ENCODE results near the gene GLTPD2.

The GLTPD2 gene

DNA sequence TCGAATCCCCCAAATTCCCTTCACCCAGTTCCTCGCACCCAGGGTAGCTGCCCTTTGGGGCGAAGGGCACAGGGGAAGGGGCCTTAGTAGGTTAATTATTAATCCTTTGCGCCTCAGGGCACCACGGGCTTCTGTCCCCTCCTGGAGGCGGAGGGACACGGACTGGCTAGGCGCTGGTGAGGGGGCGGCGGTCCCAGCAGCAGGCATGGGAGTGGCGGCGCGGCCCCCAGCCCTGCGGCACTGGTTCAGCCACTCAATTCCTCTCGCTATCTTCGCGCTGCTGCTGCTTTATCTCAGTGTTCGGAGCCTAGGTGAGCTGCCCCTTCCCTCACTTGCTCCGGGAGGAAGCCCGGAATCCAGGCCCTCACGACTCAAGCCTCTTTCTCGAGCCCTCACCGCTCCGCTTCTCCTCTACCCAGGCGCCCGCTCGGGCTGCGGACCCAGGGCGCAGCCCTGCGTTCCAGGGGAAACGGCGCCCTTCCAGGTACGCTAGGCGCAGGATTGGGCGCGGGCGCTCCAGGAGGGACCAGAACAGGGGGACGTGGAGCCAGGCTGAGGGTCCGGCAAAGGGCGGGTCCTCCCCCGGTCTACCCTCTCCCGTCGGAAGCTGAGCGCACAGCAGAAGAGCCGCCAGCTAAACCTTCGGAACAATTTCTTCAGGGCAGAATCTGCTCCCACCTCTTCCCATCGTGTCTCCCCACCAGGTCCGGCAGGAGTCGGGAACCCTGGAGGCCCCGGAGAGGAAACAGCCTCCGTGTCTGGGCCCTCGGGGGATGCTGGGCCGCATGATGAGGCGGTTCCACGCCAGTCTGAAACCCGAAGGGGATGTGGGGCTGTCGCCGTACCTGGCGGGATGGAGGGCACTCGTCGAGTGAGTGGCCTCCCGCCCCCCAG is at the start of gene GLTPD2:
Gene GLTPD2, plus strand, starts transcription at position 158 of the 894 bp plus-strand sequence. Its CDS starts 48 bp downstream, at position 206.
- no peak for DNase-seq

DNA sequence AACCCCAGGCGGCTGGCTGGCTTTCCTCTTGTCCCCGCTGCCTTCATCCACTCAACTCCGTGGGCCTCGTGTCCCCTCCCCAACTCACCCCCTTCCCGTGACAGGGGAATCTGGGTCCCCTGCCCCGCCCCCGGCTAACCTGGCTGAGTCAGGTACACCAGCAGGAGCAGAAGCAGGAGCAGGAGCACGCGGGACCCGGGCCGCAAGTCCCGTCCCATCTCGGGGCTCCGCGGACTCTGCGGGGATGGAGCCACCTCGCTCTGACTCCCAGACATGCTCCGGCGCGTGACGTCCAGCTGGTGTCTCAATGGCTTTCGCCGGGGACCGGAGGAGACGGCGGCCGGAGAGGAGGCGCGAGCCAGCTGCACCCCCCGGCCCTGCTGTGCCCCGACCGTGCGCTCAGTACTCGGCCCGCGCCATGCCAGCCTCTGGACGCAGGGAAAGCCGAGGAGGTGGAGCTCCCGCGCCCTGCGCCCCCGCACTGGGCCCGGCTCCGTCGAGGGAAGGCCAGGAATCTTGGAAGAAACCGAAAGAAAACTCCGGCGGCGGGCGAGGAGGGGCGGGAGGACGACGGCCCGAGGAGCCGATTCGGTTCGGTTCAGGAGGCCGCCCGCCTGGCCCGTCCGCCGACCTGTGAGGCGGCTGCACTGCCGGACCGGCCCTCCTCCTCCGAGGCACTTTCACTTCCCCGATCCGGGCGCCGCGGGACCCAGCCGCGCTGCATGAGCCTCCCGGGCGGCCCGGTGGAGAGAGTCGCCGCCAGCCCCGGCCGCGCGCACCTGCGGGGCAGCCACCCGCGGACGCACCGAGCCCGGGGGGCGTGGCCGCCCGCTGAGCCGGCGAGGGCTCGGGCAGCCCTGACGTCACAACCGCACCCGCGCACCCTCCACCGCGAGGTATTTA is 49.4 kb upstream of the GLTPD2 start, which contains the start of the genes CXCL16 and ZMYND15:
Gene CXCL16, minus strand, starts transcription at position 807 of the 903 bp plus-strand sequence. Its CDS starts 589 bp downstream, at position 218.
Gene ZMYND15, plus strand, starts transcription at position 712 of the 903 bp plus-strand sequence. CDS start 716 bp downstream, outside the sequence.
- peak; percentile 42 for DNase-seq

DNA sequence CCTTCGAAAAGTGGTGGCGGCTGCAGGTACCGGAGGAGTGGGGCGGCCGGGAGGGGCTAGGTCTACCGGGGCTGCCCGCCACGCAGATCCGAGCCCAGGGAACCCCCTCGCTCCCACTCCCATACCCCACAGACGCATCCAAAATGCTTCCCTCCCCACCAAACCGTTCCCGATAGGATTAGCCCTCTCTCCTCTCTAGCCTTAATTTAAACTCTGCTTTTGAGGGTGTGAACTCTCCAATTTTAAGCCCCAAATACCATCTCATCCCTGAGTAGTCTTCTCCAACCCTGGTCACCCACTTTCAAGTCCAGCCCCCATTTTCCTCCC is 48.8 kb upstream of the GLTPD2 start:
- no peak for DNase-seq

DNA sequence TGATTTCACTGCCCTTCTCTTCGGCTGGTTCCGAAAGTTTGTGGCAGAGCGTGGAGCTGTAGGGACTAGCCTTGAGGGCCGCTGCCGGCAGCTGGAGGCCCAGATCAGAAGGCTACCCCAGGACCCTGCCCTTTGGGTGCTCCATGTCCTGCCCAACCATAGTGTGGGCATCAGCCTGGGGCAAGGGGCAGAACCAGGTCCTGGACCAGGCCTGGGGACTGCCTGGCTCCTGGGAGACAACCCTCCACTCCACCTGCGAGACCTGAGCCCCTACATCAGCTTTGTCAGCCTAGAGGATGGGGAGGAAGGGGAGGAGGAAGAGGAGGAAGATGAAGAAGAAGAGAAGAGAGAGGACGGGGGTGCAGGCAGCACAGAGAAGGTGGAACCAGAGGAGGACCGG is 48.2 kb upstream of the GLTPD2 start:
- no peak for DNase-seq

DNA sequence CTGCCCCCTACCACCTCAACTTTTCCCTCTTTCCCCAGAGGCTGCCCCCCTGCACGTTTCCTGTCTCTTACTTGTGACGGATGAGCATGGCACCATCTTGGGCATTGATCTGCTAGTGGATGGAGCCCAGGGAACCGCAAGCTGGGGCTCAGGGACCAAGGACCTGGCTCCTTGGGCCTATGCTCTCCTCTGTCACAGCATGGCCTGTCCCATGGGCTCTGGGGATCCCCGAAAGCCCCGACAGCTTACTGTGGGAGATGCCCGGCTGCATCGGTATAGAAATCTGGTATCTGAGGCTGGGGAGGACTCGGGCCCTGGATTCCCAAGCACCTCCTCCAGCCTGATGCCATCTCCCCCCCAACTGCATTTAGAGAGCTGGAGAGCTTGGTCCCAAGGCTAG is 47.2 kb upstream of the GLTPD2 start:
- no peak for DNase-seq

DNA sequence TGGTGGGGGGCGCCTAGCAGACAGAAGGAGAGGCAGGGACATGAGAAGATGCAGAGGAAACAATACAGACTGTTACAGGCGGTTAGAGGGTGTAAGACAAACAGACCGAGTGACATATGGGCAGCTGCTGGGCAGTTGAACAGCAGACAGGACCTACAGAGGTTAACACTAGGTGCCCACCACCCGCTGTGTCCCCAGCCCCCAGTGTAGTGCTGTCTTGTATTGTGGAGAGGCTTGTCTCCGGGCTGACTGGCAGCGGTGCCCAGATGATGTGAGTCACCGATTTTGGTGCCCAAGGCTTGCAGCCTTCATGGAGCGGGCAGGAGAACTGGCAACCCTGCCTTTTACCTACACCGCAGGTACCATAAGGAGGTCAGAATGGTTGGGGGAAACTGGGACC is 46.6 kb upstream of the GLTPD2 start:
- DNase-seq: no peak

DNA sequence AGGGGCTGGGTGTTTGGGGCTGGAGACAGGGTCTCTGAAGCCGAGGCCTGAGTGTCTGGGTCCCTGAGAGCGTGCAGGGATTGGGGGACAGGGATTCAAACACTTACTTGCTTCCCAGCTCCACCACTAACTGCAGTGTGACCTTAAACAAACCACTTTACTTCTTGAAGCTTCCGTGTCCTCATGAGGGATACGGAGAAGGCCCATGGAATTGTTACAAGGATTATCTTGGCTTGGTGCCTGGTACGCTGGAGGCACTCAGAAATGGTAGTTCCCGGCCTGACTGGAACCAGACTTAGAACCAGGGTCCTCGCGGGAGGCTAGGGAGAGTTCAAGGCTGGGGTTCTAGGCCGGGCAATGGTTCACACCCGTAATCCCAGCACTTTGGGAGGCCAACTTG is 46.1 kb upstream of the GLTPD2 start:
- DNase-seq: no peak

DNA sequence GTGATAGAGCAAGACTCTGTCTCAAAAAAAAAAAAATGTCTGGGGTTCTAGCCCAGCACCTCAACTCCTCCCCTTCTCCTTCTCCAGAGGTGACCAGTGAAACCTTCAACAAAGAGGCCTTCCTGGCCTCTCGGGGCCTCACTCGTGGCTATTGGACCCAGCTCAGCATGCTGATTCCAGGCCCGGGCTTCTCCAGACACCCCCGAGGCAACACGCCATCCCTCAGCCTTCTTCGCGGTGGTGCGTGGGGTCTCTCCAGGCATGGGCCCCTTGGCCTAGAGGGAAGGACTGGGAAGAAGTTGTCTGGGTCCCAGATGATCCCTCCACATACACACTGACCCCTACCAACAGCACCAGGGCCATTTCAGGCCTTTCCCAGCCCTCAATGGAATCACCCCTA is 45.5 kb upstream of the GLTPD2 start:
- no peak for DNase-seq

DNA sequence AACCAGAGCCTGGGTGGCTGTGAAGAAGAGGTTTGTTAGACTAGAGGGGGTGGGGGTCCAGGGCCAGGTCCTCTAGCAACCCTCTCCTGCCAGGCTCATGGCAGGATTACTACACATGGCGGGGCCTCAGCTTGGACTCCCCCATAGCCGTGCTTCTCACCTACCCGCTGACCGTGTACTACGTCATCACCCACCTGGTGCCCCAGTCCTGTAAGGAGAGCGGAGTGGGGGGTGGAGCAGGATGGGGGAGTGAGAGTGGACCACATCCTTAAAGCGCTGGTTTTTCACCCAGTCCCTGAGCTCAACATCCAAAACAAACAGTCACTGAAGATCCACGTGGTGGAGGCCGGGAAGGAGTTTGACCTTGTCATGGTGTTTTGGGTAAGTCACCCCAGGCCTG is 44.9 kb upstream of the GLTPD2 start:
- no peak for DNase-seq

DNA sequence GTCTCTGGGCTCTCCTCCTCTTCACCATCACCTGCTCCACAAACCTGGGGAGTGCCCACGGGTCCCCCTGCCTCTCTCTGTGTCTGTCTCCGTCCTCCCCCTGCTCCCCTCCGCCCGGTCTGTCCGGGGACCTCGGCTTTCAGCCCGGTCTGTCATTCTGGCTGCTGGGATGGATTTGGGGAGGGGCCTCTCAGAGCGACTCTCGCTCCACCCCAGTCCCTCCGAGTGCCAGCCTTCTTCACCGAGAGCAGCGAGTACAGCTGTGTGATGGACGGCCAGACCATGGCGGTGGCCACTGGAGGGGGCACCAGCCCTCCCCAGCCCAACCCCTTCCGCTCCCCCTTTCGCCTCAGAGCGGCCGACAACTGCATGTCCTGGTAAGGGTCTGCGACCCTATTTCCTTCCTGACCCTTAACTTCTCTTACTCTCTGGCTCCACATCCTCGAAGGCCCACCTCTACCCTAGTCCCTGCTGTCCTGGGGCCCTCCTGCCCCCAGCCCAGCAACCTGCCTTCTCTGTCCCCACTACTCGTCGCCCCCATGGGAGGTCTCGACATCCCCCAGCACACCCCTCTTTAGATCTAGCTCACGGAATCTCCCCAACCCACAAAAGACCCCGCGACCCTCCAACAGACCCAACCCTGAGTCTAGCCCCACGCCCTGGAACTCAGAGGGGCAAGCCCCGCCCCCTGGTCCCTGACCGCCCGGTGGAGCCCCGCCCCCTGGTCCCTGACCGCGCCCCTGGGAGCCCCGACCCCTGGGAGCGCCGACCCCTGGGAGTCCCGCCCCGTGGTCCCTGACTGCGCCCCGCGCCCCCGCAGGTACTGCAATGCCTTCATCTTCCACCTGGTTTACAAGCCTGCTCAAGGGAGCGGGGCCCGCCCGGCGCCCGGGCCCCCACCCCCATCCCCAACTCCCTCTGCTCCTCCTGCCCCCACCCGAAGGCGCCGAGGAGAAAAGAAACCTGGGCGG is 43.5 kb upstream of the GLTPD2 start:
- DNase-seq: no peak

DNA sequence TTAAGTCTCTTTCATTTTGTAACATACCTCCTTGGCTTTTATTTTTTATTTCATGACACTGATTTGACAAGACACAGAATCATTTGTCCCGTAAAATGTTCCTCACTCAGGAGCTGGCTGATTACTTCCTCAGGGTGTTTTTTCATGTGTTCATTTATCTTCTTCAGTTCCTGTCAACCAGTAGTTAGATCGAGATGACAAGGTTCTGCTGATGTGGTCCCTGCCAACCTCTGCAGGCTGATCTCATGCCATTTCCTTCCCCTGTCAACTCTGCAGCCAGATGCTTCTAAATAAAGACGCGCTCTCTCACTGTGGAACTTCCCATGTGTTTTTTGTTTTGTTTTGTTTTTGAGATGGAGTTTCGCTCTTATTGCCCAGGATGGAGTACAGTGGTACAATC is 40.9 kb upstream of the GLTPD2 start:
- no peak for DNase-seq

DNA sequence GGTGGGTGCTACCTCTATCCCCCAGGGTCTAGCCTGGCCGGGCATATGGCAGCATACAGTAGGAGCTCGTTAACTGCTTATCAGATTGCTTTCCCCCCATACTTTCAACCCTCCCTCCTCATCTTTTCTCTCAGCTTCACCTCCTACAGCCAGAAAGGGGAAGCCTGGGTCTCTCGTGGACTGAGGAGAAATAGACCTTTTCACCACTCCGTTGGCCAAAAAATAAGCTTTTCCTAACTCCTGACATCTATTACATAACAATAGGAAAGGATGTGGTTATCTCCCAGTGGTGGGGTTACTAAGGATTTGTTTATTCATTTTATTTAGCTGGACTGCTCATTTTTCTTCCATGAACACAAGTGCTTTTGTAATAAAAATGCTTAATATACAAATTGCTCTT is 40.1 kb upstream of the GLTPD2 start:
- no peak for DNase-seq

DNA sequence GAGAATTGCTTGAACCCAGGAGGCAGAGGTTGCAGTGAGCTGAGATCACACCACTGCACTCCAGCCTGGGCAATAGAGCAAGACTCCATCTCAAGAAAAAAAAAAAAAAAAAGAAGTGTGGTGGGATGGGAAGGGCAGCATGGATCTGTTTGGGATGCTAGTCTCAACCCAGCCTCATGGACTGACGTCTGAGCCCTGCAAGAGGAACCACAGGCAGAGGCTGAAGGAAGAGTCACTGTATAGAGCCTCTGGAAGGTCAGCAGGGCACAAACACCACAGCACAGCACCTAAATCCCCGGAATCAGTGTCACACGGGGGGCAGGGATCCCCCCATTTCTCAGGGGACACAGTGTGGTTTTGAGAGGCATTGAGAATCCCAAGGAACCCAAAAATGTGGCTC is 38.2 kb upstream of the GLTPD2 start:
- DNase-seq: no peak

DNA sequence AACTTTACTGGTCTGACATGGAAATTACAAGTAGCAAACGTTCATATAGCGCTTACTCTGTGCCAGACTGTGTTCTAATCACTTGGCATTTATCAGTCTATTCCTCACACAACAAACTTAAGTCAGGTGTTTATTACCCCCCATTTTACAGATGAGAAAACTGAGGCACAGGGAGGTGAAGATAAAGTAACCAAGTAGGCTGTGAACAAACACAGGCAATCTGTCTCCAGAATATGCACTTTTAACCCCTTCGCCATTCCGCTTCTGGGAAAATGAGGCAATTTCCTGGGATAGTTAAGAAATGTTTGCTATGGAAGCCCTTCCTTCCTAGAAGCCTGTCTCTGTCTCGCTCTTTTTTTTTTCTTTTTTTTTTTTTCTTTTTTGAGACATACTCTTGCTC is 36.8 kb upstream of the GLTPD2 start:
- DNase-seq: no peak

DNA sequence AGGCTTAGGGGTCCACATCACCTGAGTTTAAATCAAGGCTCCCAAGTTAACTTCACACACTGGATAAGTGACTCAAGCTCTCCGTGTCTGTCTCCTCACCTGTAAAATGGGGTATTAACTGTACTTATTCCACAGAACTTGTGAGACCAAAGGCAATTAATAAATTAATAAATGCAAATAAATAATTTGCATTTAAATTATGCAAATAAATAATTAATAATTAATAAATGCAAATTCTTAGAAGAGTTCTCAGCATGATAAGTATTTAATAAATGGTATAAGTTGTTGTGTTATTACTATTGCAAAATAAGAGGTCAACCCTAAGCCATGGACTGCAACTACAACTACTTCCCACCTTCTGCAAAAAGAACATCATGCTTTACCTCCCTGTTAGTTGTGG is 35.4 kb upstream of the GLTPD2 start:
- no peak for DNase-seq

DNA sequence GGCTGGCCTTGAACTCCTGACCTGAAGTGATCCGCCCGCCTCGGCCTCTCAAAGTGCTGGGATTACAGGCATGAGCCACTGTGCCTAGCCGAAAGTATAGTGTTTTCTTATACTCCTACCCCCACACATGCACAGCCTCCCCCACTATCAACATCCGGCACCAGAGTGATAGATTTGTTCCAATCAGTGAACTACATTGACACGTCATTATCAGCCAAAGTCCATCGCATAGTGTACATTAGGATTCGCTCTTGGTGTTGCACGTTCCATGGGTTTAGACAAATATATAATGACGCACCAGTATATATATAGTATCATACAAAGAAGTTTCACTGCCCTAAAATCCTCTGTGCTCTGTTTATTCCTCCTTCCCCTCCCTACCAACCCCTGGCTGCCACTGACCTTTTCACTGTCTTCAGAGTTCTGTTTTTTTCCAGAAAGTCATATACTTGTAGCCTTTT is 29.0 kb upstream of the GLTPD2 start:
- DNase-seq: no peak

DNA sequence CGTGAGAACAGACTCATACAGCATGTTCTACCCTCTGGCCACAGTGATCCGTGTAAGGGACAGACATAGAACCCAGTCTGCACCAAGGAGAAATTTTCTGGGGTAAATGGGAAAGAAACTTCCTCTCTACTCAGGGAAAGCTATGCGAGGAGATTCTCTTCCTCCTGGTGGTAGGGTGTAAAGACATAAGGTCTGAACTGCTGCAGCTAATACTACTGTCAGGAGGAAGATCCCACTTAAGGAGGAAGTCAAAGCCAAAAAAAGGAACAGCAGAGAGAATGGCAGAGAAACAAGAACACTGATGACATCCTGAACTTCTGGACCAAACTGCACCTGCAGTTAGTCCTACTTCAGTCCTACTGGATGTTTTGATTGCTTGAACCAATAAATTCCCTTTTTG is 24.2 kb upstream of the GLTPD2 start:
- no peak for DNase-seq

DNA sequence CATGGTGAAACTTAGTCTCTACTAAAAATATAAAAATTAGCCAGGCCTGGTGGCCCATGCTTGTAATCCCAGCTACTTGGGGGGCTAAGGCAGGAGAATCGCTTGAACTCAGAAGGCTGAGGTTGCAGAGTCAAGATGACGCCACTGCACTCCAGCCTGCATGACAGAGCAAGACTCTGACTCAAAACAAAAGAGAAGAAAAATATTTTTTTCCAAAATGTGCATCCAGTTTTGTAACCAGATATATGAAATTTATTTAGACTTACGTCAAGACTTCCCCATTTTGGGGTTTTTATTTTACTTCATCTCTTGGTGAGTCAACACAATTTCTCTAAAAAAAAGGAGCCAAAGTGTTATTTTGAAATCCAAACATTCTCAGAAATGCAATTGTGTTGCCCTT is 22.6 kb upstream of the GLTPD2 start:
- DNase-seq: no peak

DNA sequence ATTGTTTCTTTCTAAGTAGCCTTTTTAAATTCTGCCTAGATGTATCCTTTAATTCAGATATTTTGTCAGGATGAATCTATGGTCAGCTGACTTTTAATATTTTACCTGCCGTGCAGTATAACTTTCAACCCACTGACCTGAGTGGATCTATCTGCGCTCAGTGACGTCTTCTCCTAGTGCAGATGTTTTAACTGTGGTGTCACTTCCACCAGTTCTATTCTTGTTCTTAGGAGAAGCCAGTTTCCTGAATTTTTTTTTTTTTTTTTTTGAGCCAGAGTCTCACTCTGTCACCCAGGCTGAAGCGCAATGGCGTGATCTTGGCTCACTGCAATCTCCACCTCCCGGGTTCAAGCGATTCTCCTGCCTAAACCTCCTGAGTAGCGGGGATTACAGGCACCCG is 22.0 kb upstream of the GLTPD2 start:
- DNase-seq: no peak

DNA sequence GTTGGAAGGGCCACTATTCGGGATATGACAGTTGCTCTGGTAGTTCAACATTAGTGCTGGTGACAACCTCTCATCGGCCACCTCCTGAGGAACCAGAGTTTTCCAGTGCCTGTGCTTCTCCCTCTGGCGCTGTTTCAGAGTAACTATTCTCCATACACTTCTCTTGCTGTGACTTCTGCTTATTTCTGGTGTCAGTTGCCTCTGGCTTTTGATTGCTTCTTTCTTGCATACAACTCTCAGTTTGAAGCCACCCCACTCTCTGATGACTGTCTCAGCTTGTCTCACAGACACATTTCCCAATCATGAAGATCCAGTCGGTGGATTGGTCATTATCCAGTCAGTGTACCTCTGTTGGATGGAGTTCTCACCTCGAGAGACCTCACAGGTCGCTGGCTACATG is 20.5 kb upstream of the GLTPD2 start:
- DNase-seq: no peak

DNA sequence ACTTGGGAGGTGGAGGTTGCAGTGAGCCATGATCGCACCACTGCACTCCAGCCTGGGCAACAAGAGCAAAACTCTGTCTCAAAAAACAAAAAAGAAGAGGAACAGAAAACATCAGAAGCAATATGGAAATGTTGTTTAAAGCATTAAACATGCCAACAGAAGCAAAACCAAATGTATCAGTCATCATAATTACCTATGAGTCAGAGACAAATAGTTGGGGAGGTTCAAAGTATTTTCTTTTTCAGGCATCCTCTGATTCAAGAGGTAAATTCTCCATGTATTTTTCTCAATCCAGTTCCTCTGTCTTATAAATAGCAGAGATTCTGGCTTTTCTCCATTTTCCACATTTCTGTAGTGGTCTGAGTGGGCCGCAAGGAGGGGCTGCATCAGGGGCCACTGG is 19.1 kb upstream of the GLTPD2 start:
- DNase-seq: no peak

DNA sequence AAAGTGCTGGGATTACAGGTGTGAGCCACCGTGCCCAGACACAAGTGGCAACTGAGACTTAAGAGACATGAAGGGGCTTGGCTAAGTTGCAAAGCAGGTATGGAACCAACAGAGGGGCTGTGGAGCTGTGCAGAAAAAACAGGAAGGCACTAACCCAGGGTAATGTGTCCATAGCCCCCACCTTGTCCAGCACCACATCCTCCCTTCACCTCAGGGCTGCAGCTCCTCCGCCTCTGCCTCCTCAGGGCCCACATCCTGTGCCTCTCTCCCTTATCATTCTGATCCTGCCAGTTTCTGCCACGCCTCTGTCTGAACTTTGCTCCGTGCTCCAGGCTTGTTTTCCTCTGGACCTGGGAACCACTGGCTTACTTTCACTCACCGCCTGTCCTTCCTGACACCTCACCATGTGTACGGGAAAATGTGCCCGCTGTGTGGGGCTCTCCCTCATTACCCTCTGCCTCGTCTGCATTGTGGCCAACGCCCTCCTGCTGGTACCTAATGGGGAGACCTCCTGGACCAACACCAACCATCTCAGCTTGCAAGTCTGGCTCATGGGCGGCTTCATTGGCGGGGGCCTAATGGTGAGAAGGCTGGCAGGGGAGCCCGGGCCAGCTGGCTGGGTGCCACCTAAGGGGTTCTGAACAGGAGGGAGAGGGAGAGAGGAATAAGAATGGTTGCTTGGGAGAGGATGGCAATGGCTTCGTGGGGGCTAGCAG is 17.1 kb upstream of the GLTPD2 start, which contains the start of gene TM4SF5:
Gene TM4SF5, plus strand, starts transcription at position 368 of the 716 bp plus-strand sequence. Its CDS starts 37 bp downstream, at position 405.
- DNase-seq: no peak
